OCI-LY3 (cell line): ENCODE measurements around the gene FRYL.

Experiments
- H2AFZ ChIP-seq: fragments of 200-600, 300-600 bp; shearing (Covaris generic); 2 replicates; pipeline ENCODE4 v1.6.0; 2014; ENCODE audit warnings: antibody characterized with exemption, low read depth, low read length
- H3K27ac ChIP-seq: fragments of 200-600, 300-600 bp; sonication (generic); 2 replicates; pipeline ENCODE4 v1.5.1; 2014; ENCODE audit warnings: mild to moderate bottlenecking, low read length, moderate library complexity, mixed read lengths
- H3K27me3 ChIP-seq: fragments of 200-600, 300-600 bp; sonication (generic); 2 replicates; pipeline ENCODE4 v1.6.1; 2014; ENCODE audit warnings: low read depth, low read length, mixed read lengths
- H3K36me3 ChIP-seq: fragments of 200-600, 300-600 bp; sonication (generic); replicated peaks from 2 replicates; pipeline ENCODE3; 2014; ENCODE audit warnings: low read depth, low read length, mixed read lengths
- H3K4me1 ChIP-seq: fragments of 300-600, 200-600 bp; sonication (generic); 2 replicates; pipeline ENCODE4 v1.6.1; 2014; ENCODE audit warnings: low read length, mixed read lengths
- H3K4me2 ChIP-seq: fragments of 200-600, 300-600 bp; sonication (generic); 2 replicates; pipeline ENCODE4 v1.6.1; 2014; ENCODE audit warnings: low read length, mixed read lengths
- H3K4me3 ChIP-seq: fragments of 300-600, 200-600 bp; sonication (generic); 2 replicates; pipeline ENCODE4 v1.5.1; 2014; ENCODE audit warnings: antibody characterized with exemption, mild to moderate bottlenecking, low read length, moderate library complexity
- H3K79me2 ChIP-seq: fragments of 300-600, 200-600 bp; shearing (Covaris generic); 2 replicates; pipeline ENCODE4 v1.6.1; 2014; ENCODE audit warnings: mild to moderate bottlenecking, low read length, mixed read lengths
- H3K9ac ChIP-seq: fragments of 300-600, 200-600 bp; shearing (Covaris generic); 2 replicates; pipeline ENCODE4 v1.6.0; 2014; ENCODE audit warnings: mild to moderate bottlenecking, low read length, moderate library complexity
- H3K9me3 ChIP-seq: fragments of 200-600, 300-600 bp; shearing (Covaris generic); 2 replicates; pipeline ENCODE4 v1.6.1; 2014; ENCODE audit warnings: low read length, mixed read lengths; ENCODE audit not compliant: insufficient read depth
- H4K20me1 ChIP-seq: fragments of 200-600, 300-600 bp; sonication (generic); 2 replicates; pipeline ENCODE4 v1.6.1; 2016; ENCODE audit warnings: low read length, mixed read lengths; ENCODE audit not compliant: insufficient read depth
- CTCF ChIP-seq: fragments of 200-600, 300-600 bp; sonication (generic); IDR thresholded peaks from 2 replicates; pipeline ENCODE4 v1.5.1; 2014; ENCODE audit warnings: antibody characterized with exemption, low read length, low read depth
- EZH2phosphoT487 ChIP-seq: fragments of 200-600 bp; shearing (Covaris generic); IDR thresholded peaks from 2 replicates; pipeline ENCODE4 v1.6.1; 2018; ENCODE audit warnings: antibody characterized with exemption, mixed run types, low read depth

The FRYL gene

GRCh38 chr4:48681856-48682255 is 98.2 kb downstream of the FRYL start:
- Histone ChIP-seq H3K79me2 (peaks cover 9% of the 10 kb centered on the region), H3K9ac (no peak overlapping the region), H3K4me2 (peak overlapping the region; percentile 11; the same call in 1 of the 2 replicates), H3K9me3 (no peaks in the 10 kb centered on the region), H3K27ac (no peak overlapping the region), H3K4me1 (peaks cover 29% of the 10 kb centered on the region), H3K4me3 (no peak overlapping the region), H3K27me3 (no peaks in the 10 kb centered on the region), H2AFZ (no peak overlapping the region), H4K20me1 (peaks cover 37% of the 10 kb centered on the region), H3K36me3 (no peaks in the 10 kb centered on the region)
- TF ChIP-seq EZH2phosphoT487: no peak
- TF ChIP-seq CTCF: peak; percentile 54

- Histone ChIP-seq H3K27me3 (no peaks in the 10 kb centered on the region), H3K9ac (no peak overlapping the region), H3K36me3 (no peaks in the 10 kb centered on the region), H3K79me2 (peaks cover 6% of the 10 kb centered on the region), H4K20me1 (peaks cover 32% of the 10 kb centered on the region), H2AFZ (no peak overlapping the region), H3K27ac (no peak overlapping the region), H3K9me3 (no peaks in the 10 kb centered on the region), H3K4me2 (no peak overlapping the region), H3K4me3 (no peak overlapping the region), H3K4me1 (peaks cover 29% of the 10 kb centered on the region)
- no peak for TF ChIP-seq EZH2phosphoT487
- no peak for TF ChIP-seq CTCF
Observed at GRCh38 chr4:48680848-48681568, 99.1 kb downstream of the FRYL start.

GRCh38 chr4:48673537-48673936 is 106.5 kb downstream of the FRYL start:
- Histone ChIP-seq H4K20me1 (peaks cover 5% of the 10 kb centered on the region; the same call in 1 of the 2 replicates), H3K9ac (no peak overlapping the region), H3K27me3 (no peaks in the 10 kb centered on the region), H3K9me3 (no peaks in the 10 kb centered on the region), H3K27ac (no peak overlapping the region), H2AFZ (no peak overlapping the region), H3K79me2 (no peaks in the 10 kb centered on the region), H3K4me3 (no peak overlapping the region), H3K36me3 (no peaks in the 10 kb centered on the region), H3K4me2 (no peak overlapping the region), H3K4me1 (no peaks in the 10 kb centered on the region)
- no peak for TF ChIP-seq EZH2phosphoT487
- no peak for TF ChIP-seq CTCF

GRCh38 chr4:48670587-48670986 is 109.5 kb downstream of the FRYL start:
- Histone ChIP-seq H2AFZ (no peak overlapping the region), H3K36me3 (no peaks in the 10 kb centered on the region), H3K9me3 (no peaks in the 10 kb centered on the region), H3K79me2 (no peaks in the 10 kb centered on the region), H4K20me1 (peaks cover 9% of the 10 kb centered on the region; the same call in 1 of the 2 replicates), H3K4me2 (no peak overlapping the region), H3K4me1 (no peaks in the 10 kb centered on the region), H3K27ac (no peak overlapping the region), H3K4me3 (no peak overlapping the region), H3K9ac (no peak overlapping the region), H3K27me3 (no peaks in the 10 kb centered on the region)
- TF ChIP-seq EZH2phosphoT487 (no peak), CTCF (no peak)
